Measurements from ENCODE around the gene TBC1D4.
A peak's percentile ranks its signal among the peaks of the same experiment; 100 is the strongest.

Gene TBC1D4

DNA sequence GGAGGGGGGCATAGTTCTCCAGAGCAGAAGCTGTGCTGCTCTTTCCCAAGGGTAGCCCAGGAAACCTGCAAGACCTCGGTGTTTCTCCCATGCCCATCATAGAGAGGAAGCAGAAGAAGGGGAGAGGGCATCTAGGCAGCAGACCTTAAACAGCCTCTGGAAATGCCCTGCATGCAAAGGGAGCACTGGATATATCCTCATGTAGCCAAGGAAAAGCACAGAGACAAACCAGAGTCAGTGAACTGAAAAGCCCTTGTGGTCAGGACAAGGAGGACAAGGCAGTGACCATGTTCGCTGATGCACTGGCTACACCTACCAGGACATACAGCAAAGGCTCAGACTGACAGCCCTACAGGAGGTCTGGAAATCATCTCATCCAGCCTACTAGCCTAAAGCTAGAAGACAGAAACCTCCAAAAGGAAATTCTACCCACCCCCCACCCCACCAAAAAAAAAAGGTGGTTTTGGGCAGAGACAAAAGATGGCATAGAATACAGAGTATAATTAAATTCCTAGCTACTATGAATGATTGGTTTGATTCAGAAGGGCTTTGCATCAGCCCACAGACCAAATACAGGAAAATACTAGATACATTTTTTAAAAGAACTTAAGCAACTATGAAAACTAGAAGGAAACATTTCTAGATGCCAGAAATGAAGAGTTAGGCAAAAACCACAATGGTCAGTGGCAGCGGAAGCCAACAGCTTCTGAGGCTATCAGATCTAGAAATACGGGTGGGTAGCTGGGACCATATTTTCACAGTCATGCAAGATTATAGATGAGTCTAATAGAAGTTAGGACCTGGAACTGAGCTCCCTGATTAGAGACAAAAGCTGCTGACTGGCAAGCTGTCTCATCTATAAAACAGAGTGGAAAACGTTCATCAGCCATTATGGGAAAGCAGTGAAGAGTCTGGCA is 4.4 kb upstream of the TBC1D4 start:
- no peak for DNase-seq (ENCODE audit: low spot score)

DNA sequence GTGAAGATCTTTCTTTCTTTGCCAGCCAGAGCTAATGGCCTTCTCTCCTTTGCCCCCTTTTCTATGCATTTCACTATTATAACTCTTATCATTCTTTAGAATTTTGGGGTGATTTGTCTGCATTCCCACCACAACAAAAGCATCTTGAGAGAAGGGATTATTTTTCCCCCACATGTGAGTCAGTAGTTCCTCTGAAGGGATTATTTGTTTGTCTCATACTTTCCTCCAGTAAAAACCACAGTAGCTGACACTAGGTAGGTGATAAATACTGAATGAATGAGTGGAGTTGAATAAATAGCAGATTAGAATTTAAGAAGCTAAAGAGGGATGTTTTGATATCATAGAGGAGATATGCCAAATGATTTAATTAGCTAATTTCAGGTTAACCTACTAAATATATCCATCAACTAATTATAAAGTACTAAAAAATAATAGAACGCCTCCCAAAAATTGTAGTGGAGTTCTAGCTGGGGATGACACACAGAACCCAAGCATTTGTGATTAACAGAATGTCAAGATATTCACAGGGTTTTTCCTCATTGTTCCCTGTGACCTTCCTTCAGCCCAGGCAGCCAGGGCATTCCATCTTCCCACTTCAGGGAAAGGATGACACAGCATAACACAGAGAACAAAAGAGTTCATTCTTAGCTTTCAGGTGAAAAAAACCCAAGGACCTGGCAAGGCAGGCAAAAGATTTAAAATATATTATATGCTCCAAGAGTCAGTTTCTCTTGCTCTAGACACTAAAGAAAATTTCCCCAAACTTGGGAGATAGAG is 3.5 kb upstream of the TBC1D4 start:
- no peak for DNase-seq (ENCODE audit: low spot score)

DNA sequence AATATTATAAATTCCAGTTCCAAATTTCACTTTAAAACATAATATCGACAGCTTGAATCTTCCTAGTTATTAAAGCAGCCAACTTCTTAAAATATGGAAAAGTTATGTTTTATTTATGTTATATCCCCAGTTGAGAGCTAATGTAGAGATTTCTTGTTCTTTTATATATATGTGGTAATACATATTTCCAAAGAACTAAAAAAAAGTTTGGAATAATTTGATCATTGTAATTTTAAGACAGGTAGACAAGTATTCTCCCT is 781 bp upstream of the TBC1D4 start:
- DNase-seq (ENCODE audit: low spot score) = no peak

- peak; percentile 78 for DNase-seq (ENCODE audit: low spot score)
These were observed 546 bp downstream of the TBC1D4 start for GRCh38 chr13:75481176-75482069.

DNA sequence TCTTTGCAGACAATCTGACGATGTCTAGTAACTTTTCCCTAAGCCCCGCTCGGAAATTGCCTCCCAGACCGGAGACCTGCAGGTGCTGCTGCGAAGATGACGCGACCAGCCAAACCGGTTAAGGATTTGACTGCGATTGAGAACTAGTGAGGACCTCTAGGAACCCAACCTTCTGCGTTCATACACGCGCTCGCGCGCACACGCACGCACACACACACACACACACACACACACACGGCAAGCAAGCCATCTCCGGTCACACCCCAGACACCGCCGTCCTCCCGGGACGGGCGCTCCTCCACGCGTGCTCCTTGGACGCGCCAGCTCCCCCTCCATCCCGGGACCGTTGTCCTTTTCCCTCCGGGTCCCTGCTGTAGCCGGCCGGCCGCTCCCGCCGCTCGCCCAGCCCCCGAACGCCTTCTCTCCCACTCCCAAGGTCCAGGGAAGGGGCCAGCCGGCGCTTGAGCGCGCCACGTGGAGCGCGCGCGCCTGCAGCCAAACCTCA is 1.2 kb downstream of the TBC1D4 start:
- DNase-seq (ENCODE audit: low spot score) = peak; percentile 67

DNA sequence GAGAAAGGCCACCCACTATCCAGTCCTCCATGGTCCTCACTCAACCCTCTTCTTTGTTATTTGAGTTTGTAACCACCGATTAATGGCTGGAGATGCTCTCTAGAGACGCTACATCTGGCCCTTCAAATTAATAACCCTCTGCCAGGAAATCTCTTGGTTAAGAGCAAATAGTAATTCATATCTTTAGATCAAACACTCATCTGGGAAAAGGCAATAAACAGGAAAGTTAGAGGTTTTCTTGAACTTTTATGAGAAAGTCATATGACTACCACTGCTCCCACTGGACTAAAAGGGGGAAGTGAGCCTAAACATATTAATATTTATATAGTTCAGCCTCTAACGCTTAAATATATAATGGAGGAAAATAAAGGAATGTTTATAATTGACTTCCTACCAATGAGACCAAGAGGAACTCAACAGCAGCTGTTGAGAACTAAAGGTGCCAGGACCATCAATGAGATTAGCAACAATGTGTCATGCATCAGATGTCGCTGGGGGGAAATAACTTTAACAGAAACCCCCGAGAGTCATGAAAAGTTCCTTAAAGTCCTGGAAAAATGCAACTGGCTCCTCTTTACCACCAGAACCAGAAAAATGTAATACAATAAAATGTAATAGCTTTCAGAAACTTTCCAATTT is 2.7 kb downstream of the TBC1D4 start:
- DNase-seq (ENCODE audit: low spot score) = no peak

GRCh38 chr13:75478659-75479058 is 3.3 kb downstream of the TBC1D4 start:
- no peak for DNase-seq (ENCODE audit: low spot score)

DNA sequence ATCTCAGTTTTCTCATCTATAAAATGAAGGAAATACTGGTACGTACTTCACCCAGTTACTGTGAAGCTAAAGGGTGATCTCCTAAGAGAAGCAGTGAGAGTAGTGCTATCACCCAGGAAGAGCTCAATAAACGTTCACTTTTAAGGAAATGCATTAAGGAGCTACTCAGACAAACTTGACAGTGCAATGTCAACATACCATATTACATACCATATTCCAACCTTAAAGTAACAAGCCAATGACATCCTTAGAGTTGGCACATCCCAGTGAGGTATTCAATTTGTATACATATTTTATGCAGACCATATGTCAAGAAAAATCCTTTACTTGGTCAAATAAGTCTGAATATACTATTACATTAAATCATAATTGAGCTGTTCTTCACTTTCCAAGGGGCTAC is 7.0 kb downstream of the TBC1D4 start:
- no peak for DNase-seq (ENCODE audit: low spot score)

- no peak for DNase-seq (ENCODE audit: low spot score)
These were observed 8.5 kb downstream of the TBC1D4 start for GRCh38 chr13:75473468-75473867.

GRCh38 chr13:75470676-75471075 is 11.3 kb downstream of the TBC1D4 start:
- no peak for DNase-seq (ENCODE audit: low spot score)

GRCh38 chr13:75469047-75469446 is 12.9 kb downstream of the TBC1D4 start:
- DNase-seq (ENCODE audit: low spot score) = no peak

GRCh38 chr13:75468602-75469001 is 13.4 kb downstream of the TBC1D4 start:
- DNase-seq (ENCODE audit: low spot score) = no peak

DNA sequence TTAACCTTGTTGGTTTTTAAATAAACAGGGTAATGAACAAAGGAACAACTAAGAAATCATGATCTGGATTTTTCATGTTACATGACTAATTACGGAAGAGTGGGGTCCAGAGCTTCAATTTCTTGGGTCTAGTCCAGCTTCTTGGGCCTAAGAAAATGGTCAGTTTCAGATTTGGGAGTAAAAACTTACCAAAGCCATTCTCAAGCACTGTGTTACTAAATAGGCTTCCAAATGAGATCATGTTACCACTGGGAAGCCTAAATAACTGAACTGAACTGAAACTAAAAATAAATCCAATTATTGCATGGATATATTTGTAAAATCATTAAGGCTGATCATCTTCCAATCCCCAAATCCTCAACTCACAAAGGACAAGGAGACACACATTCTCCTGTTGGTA is 13.9 kb downstream of the TBC1D4 start:
- no peak for DNase-seq (ENCODE audit: low spot score)

DNA sequence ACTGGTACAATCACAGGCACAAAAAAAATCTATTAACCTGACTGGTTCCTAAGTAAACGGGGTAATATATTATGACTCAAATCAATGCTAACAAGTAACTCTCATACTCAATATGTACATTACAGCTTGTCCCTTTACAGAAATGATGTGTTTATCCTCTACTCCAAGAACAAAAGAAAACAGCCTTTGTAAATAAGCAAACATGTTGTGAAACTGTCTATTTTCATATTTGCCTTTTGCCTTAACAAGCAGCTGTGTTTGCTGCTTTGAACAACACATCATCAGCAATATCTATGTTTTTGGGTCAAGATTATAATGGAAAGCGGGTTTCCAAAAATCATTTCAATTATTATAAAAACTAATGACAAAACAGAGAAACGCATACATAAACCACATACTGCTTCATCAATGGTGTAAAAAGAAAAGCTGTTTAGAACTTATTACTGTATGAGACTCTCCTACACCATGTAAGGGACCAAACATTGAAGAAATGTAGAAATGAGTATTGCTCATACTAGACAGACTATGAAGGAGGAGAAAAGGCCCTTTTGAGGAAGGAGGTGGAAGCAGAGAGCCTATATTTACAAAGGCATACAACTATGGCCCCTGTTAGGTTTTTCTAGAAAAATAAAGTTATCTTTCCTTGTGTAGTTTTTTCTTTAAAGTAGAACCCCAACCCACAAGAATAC is 14.8 kb downstream of the TBC1D4 start:
- no peak for DNase-seq (ENCODE audit: low spot score)

- DNase-seq (ENCODE audit: low spot score) = no peak
These were observed 16.7 kb downstream of the TBC1D4 start for GRCh38 chr13:75465236-75465635.

DNA sequence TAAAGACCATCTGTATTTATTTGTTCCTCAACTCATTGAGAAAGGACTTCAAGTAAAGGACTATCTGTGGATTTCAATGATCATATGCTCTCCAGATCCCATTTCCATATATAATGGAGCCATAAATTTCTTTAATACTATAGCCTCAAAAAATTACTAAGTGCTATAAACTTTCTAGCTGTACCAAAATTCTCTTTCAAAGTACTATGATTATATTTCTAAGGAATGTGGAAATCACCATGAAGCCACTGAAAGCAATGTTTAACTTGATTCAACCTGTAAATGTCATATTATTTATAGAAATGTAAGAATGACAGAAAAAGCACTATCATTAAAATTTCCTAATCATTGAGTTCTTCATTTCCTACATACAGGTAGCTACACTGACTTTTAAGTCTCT is 20.7 kb downstream of the TBC1D4 start:
- no peak for DNase-seq (ENCODE audit: low spot score)

DNA sequence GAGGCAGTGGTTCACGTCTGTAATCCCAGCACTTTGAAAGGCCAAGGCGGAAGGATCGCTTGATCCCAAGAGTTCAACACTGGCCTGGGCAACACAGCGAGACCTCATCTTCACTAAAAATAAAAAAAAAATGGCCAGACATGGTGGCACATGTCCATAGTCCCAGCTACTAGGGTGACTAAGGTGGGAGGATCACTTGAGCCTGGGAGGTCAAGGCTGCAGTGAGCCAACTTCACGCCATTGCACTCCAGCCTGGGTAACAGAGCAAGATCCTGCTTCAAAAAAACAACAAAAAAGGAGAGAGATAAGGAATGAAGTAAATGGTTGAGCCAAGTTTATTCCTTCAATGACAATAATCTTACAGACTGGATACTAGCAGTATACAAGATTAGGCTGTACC is 21.3 kb downstream of the TBC1D4 start:
- DNase-seq (ENCODE audit: low spot score) = no peak

DNA sequence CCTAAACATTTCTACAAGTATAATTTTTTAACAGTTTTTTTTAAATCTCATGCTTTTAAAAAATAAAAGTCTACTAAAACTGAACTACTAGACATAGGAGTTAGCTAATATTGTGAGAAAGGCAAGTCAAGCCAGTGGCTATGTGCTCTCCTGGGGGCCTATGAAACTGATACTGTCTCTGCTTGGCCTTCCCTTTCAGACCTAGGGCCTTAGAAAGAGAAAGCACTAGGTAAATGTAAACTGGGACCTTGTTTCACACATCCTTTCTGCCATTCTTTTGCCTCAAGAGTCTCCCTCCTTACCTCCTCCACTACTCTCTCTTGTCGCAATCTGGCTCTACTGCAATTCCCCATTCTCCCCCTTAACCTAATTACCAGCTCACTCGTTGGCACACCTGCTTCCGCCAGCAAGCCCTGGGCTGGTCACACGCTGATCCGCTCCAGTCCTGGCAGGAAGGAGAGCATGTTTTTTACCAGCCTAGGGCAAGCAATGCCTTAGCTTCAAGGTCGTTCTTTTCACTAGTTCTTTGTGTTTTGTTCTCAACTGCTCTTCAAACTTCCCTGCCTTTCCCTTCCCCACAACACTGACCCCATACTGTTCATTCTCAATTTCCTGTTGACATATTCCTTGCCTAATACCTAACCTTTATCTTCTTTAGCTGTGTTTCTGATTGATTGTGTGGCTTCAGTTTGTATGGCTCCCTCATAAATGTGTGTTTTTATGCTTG is 23.1 kb downstream of the TBC1D4 start:
- peak; percentile 75 for DNase-seq (ENCODE audit: low spot score)

DNA sequence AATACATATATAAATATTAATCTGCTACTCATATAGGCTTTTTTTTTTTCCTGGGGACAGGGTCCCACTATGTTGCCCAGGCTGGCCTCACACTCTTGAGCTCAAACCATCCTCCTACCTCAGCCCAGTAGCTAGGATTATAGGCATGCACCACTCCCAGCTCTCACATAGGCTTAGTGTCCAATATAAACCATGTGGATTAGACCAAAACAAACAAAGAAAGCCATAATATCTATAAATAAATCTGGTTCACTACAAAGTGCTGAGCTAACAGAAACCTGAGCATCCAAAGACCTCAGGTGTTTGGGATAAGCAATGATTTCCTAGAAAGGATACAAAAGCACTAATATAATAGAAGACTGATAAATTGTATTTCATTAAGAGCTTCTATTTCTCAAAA is 26.0 kb downstream of the TBC1D4 start:
- DNase-seq (ENCODE audit: low spot score) = no peak

GRCh38 chr13:75454497-75454896 is 27.5 kb downstream of the TBC1D4 start:
- no peak for DNase-seq (ENCODE audit: low spot score)

DNA sequence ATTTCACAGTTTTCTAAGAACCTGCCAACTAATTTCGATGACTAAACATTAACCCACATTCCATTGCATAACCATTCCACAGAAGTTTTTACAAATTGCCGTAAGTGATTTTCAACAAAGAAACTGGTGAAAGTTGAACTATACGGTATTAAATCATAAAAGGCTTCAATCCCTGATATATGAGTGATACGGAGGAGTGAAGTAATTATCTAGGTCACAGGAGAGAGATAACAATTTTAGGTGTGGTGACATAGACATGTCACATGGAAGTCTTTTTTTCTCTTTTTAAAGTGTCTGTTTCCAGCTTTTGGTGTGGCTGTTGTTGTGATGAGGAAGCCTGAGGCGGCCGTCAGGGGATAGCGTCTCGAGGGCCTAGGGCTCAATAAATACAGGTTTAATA is 29.4 kb downstream of the TBC1D4 start:
- no peak for DNase-seq (ENCODE audit: low spot score)
